ENCODE data around the gene ATXN7L1. TPM values are rescaled to one million over a fixed set of nuclear protein-coding genes. Genes with fewer than 3 reads are reported as not detected.
A peak's percentile ranks its signal among the peaks of the same experiment; 100 is the strongest.

ATXN7L1 gene
- total RNA-seq, 5 donors from 2014 or later (not counting 1 experiment from before 2014, with no cell fraction given), result 42.3 to 54.7 (median 47.4) TPM

- peaks cover 5 to 7% (median 6%) of the 10 kb centered on the region in 3 donors for H3K9me3 Mint-ChIP-seq
- ATAC-seq (replicated peaks in 1 of 4), result peak; percentile 64 to 86 (median 74)
- ChIA-PET POLR2A (interaction anchor here (0.5 to 1.0 kb wide), 6 partner anchors 22 to 708 kb away, joined by 3 to 6 read pairs (median 6); partner anchors contain the start of gene RINT1 (in 1 of the 2)), CTCF (interaction anchor here (0.6 to 1.0 kb wide), 5 partner anchors 41 to 354 kb away, joined by 3 to 12 read pairs (median 5); no protein-coding TSS in a partner anchor)
- DNase-seq, result peak; percentile 36 to 93 (median 86)
- H3K27me3 ChIP-seq (replicated peaks in 1 of 2; ENCODE audit: control insufficient read depth in 2 of 2, extremely low read depth in 1 of 2, insufficient read depth in 2 of 2, low read length in 1 of 2), result no peaks in the 10 kb centered on the region
- H3K4me1 Mint-ChIP-seq, result peaks cover 65 to 71% (median 69%) of the 10 kb centered on the region in 3 donors
- peaks cover 14% of the 10 kb centered on the region for H3K36me3 Mint-ChIP-seq
- no peaks in the 10 kb centered on the region for H3K27me3 Mint-ChIP-seq
- peak overlapping the region; percentile 78 to 86 for H3K4me3 ChIP-seq (ENCODE audit: control insufficient read depth in 1 of 2, extremely low read depth in 1 of 2, low read length in 1 of 2)
- 0% methylated on average over 10 of the region's 21 CpGs for WGBS (ENCODE audit: insufficient coverage)
- peaks cover 2 to 41% of the 10 kb centered on the region in 2 experiments for H3K4me1 ChIP-seq (ENCODE audit: control insufficient read depth in 1 of 2, extremely low read depth in 1 of 2, insufficient read depth in 2 of 2, low read length in 2 of 2)
- H3K27ac ChIP-seq (ENCODE audit: low read length), result peak overlapping the region; percentile 98
- peak overlapping the region; percentile 99 to 100 for H3K27ac Mint-ChIP-seq
- H3K4me3 Mint-ChIP-seq, result peak overlapping the region; percentile 92 to 97 (median 96)
- H3K36me3 ChIP-seq (ENCODE audit: control insufficient read depth in 2 of 2, extremely low read depth in 1 of 2, insufficient read depth in 1 of 2, low read length in 1 of 2), result peaks cover 2 to 5% of the 10 kb centered on the region in 2 donors
- no peaks in the 10 kb centered on the region for H3K9me3 ChIP-seq
Measured at GRCh38 chr7:105691680-105692564, 184.5 kb downstream of the ATXN7L1 start.

- Mint-ChIP-seq H3K36me3 (peaks cover 10% of the 10 kb centered on the region), H3K4me1 (peaks cover 69 to 76% (median 75%) of the 10 kb centered on the region in 3 donors), H3K27ac (peak overlapping the region; percentile 99 to 100), H3K27me3 (no peaks in the 10 kb centered on the region), H3K4me3 (peak overlapping the region; percentile 92 to 97 (median 96)), H3K9me3 (no peaks in the 10 kb centered on the region)
- DNase-seq (peak in 34 of 35 experiments; percentile 34 to 70 (median 52)), ATAC-seq (replicated peaks in 1 of 4) (peak; percentile 54 to 73 (median 68))
- peaks cover 2 to 4% of the 10 kb centered on the region in 2 donors for H3K36me3 ChIP-seq (ENCODE audit: control insufficient read depth in 2 of 2, extremely low read depth in 1 of 2, insufficient read depth in 1 of 2, low read length in 1 of 2)
- H3K27me3 ChIP-seq (replicated peaks in 1 of 2; ENCODE audit: control insufficient read depth in 2 of 2, extremely low read depth in 1 of 2, insufficient read depth in 2 of 2, low read length in 1 of 2), result no peaks in the 10 kb centered on the region
- POLR2A ChIA-PET, result interaction anchor here (0.5 to 1.0 kb wide), 5 partner anchors 68 to 707 kb away, joined by 3 to 6 read pairs (median 5); partner anchors contain the start of gene RINT1 (in 1 of the 2)
- WGBS (ENCODE audit: insufficient coverage), result 2% methylated on average over 8 of the region's 18 CpGs
- H3K27ac ChIP-seq (ENCODE audit: low read length), result peak overlapping the region; percentile 98
- no peaks in the 10 kb centered on the region for H3K9me3 ChIP-seq
- H3K4me3 ChIP-seq (ENCODE audit: control insufficient read depth in 1 of 2, extremely low read depth in 1 of 2, low read length in 1 of 2), result peak overlapping the region; percentile 78 to 86
- CTCF ChIA-PET, result interaction anchor here (0.6 to 1.0 kb wide), 4 partner anchors 70 to 355 kb away, joined by 3 to 12 read pairs (median 4); no protein-coding TSS in a partner anchor
- H3K4me1 ChIP-seq (ENCODE audit: control insufficient read depth in 1 of 2, extremely low read depth in 1 of 2, insufficient read depth in 2 of 2, low read length in 2 of 2), result peaks cover 2 to 41% of the 10 kb centered on the region in 2 experiments
Measured at GRCh38 chr7:105691082-105691679, 185.2 kb downstream of the ATXN7L1 start.

- Mint-ChIP-seq H3K4me1 (peaks cover 74 to 81% (median 81%) of the 10 kb centered on the region in 3 donors), H3K9me3 (no peaks in the 10 kb centered on the region), H3K4me3 (peak overlapping the region; percentile 92 to 97 (median 96)), H3K27ac (peak overlapping the region; percentile 99 to 100), H3K27me3 (no peaks in the 10 kb centered on the region), H3K36me3 (peaks cover 4% of the 10 kb centered on the region)
- Histone ChIP-seq H3K36me3 (ENCODE audit: control insufficient read depth in 2 of 2, extremely low read depth in 1 of 2, insufficient read depth in 1 of 2, low read length in 1 of 2) (peaks cover 0 to 2% of the 10 kb centered on the region in 2 donors), H3K9me3 (no peaks in the 10 kb centered on the region), H3K4me1 (ENCODE audit: control insufficient read depth in 1 of 2, extremely low read depth in 1 of 2, insufficient read depth in 2 of 2, low read length in 2 of 2) (peaks cover 2 to 41% of the 10 kb centered on the region in 2 experiments), H3K27me3 (replicated peaks in 1 of 2; ENCODE audit: control insufficient read depth in 2 of 2, extremely low read depth in 1 of 2, insufficient read depth in 2 of 2, low read length in 1 of 2) (no peaks in the 10 kb centered on the region), H3K4me3 (ENCODE audit: control insufficient read depth in 1 of 2, extremely low read depth in 1 of 2, low read length in 1 of 2) (peak overlapping the region in 1 of 2 donors; percentile 86), H3K27ac (ENCODE audit: low read length) (peak overlapping the region; percentile 98)
- DNase-seq (no peak), ATAC-seq (replicated peaks in 1 of 4) (no peak)
- POLR2A ChIA-PET, result interaction anchor here in 1 of 2 donors (1.0 kb wide), 2 partner anchors 69 to 332 kb away, joined by 4 to 6 read pairs; no protein-coding TSS in a partner anchor
- CTCF ChIA-PET, result interaction anchor here (0.6 to 1.0 kb wide), 2 partner anchors 71 to 338 kb away, joined by 3 read pairs; no protein-coding TSS in a partner anchor
- 95% methylated on average over 9 of the region's 17 CpGs for WGBS (ENCODE audit: insufficient coverage)
Measured at GRCh38 chr7:105690325-105690945, 186.0 kb downstream of the ATXN7L1 start.

- ATAC-seq (replicated peaks in 1 of 4) (no peak), DNase-seq (no peak)
- Histone ChIP-seq H3K27me3 (replicated peaks in 1 of 2; ENCODE audit: control insufficient read depth in 2 of 2, extremely low read depth in 1 of 2, insufficient read depth in 2 of 2, low read length in 1 of 2) (no peaks in the 10 kb centered on the region), H3K9me3 (no peaks in the 10 kb centered on the region), H3K4me3 (ENCODE audit: control insufficient read depth in 1 of 2, extremely low read depth in 1 of 2, low read length in 1 of 2) (no peak overlapping the region), H3K4me1 (ENCODE audit: control insufficient read depth in 1 of 2, extremely low read depth in 1 of 2, insufficient read depth in 2 of 2, low read length in 2 of 2) (peaks cover 2 to 41% of the 10 kb centered on the region in 2 experiments), H3K36me3 (ENCODE audit: control insufficient read depth in 2 of 2, extremely low read depth in 1 of 2, insufficient read depth in 1 of 2, low read length in 1 of 2) (peaks cover 0 to 2% of the 10 kb centered on the region in 2 donors), H3K27ac (ENCODE audit: low read length) (no peak overlapping the region)
- CTCF ChIA-PET, result interaction anchor here (0.5 to 1.6 kb wide), 7 partner anchors 11 to 478 kb away, joined by 3 to 6 read pairs (median 4); partner anchors contain the start of gene SYPL1 (in 1 of the 2)
- Mint-ChIP-seq H3K9me3 (no peaks in the 10 kb centered on the region), H3K4me3 (peak overlapping the region; percentile 30 to 39 (median 35)), H3K36me3 (peaks cover 13% of the 10 kb centered on the region), H3K27ac (peak overlapping the region; percentile 71 to 99), H3K4me1 (peaks cover 79 to 90% (median 85%) of the 10 kb centered on the region in 3 donors), H3K27me3 (no peaks in the 10 kb centered on the region)
- POLR2A ChIA-PET, result no interaction called here
- 86% methylated on average over 12 of the region's 13 CpGs for WGBS (ENCODE audit: insufficient coverage)
Measured at GRCh38 chr7:105689067-105689819, 187.2 kb downstream of the ATXN7L1 start.

GRCh38 chr7:105688617-105689016, 187.8 kb downstream of the ATXN7L1 start:
- Mint-ChIP-seq H3K36me3 (peaks cover 18% of the 10 kb centered on the region), H3K9me3 (no peaks in the 10 kb centered on the region), H3K4me1 (peaks cover 81 to 87% (median 84%) of the 10 kb centered on the region in 3 donors), H3K27ac (peak overlapping the region; percentile 71 to 99), H3K27me3 (no peaks in the 10 kb centered on the region), H3K4me3 (peak overlapping the region in 1 of 3 donors; percentile 30)
- Histone ChIP-seq H3K27me3 (replicated peaks in 1 of 2; ENCODE audit: control insufficient read depth in 2 of 2, extremely low read depth in 1 of 2, insufficient read depth in 2 of 2, low read length in 1 of 2) (no peaks in the 10 kb centered on the region), H3K4me1 (ENCODE audit: control insufficient read depth in 1 of 2, extremely low read depth in 1 of 2, insufficient read depth in 2 of 2, low read length in 2 of 2) (peaks cover 2 to 34% of the 10 kb centered on the region in 2 experiments), H3K9me3 (no peaks in the 10 kb centered on the region), H3K36me3 (ENCODE audit: control insufficient read depth in 2 of 2, extremely low read depth in 1 of 2, insufficient read depth in 1 of 2, low read length in 1 of 2) (peaks cover 0 to 2% of the 10 kb centered on the region in 2 donors), H3K4me3 (ENCODE audit: control insufficient read depth in 1 of 2, extremely low read depth in 1 of 2, low read length in 1 of 2) (no peak overlapping the region), H3K27ac (ENCODE audit: low read length) (no peak overlapping the region)
- WGBS (ENCODE audit: insufficient coverage), result 50% methylated on average over 2 of the region's 5 CpGs
- DNase-seq, result no peak
- ChIA-PET POLR2A (interaction anchor here in 1 of 2 donors (0.6 kb wide), 1 partner anchor 30 kb away, joined by 16 read pairs; no protein-coding TSS in a partner anchor), CTCF (interaction anchor here (0.5 to 1.6 kb wide), 7 partner anchors 10 to 479 kb away, joined by 3 to 6 read pairs (median 4); partner anchors contain the start of gene SYPL1 (in 1 of the 2))
- no peak for ATAC-seq (replicated peaks in 1 of 4)

All from T-cell (primary cell).